Measurements from ENCODE around the gene GRM4.

The GRM4 gene

DNA sequence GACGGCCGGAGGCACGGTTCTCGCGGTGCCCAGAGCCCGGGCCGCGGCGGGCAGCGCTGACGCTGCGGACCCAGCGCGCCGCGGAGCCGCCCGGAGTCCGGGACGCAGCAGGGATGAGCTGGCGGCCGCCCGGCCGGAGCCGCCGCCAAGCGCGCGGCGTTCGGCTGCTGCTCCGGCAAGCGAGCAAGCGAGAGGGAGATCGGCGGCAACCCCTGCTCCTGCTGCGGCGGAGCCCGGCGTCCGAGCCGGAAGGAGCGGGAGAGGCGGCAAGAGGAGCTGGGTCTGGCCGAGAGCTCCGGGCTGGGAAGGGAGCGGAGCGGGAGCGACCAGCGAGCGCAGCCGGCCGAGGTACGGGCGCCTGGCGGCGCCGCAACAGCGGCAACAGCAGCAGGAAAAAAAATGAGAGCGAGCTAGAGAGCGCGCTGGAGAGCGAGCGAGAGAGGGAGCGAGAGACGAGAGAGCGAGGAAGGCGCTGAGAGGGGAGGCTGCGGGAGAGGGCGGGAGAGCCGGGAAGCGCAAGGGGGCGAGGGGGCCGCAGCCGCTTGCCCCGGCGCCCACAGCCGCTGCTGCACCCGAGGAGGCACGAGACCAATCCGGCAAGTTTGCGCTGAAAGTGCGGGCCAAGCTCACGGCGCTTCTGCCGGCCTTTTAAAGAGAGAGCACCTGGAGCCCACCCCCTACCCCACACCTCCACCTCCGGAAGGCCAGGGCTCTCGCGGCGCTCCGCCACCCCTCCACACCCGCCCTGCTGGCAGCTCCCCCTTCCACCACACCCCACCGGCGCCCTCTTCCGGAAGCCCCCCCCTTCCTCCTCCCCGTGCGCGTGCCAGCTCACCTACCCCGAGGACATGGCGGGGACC, 496 bp downstream of the GRM4 start:
- peak; percentile 66 for DNase-seq
- Mint-ChIP-seq H3K36me3 (ENCODE audit: low read depth) (no peaks in the 10 kb centered on the region), H3K4me3 (peak overlapping the region; percentile 80), H3K27me3 (ENCODE audit: low read depth, poor library complexity) (peaks cover 70% of the 10 kb centered on the region), H3K4me1 (peaks cover 81% of the 10 kb centered on the region), H3K9me3 (no peaks in the 10 kb centered on the region), H3K27ac (no peak overlapping the region)
- TF ChIP-seq, protein P1, sequence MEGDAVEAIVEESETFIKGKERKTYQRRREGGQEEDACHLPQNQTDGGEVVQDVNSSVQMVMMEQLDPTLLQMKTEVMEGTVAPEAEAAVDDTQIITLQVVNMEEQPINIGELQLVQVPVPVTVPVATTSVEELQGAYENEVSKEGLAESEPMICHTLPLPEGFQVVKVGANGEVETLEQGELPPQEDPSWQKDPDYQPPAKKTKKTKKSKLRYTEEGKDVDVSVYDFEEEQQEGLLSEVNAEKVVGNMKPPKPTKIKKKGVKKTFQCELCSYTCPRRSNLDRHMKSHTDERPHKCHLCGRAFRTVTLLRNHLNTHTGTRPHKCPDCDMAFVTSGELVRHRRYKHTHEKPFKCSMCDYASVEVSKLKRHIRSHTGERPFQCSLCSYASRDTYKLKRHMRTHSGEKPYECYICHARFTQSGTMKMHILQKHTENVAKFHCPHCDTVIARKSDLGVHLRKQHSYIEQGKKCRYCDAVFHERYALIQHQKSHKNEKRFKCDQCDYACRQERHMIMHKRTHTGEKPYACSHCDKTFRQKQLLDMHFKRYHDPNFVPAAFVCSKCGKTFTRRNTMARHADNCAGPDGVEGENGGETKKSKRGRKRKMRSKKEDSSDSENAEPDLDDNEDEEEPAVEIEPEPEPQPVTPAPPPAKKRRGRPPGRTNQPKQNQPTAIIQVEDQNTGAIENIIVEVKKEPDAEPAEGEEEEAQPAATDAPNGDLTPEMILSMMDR (IDR thresholded peaks at IDR 0.05): no peak

DNA sequence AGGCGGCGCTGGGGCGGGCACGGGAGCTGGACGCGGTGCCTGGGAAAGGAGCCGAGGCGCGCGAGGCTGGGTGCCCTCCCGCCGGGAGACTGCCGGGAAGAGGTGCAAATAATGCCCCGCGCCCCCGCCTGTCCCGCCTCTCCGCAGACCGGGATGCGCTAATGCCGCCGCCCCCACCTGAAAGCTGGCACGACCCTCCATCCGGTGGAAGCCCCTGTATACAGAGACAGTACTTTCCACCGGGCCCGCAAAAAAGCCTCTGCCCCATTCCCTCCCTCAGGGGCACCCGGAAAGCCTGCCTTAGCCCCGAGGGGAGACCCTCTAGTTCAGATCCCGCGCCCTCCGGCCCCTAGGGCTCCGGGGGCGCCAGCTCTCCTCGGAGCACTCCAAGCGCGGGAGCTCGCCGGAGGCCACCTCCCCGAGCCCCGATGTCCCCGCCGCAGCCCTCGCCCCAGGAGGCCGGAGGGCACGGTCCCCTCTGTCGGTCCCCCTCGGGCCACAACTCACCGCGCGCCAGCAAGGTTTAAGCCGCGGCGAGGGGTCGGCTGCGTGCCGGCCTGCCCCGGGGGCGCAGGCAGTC, 1.2 kb downstream of the GRM4 start:
- no peak for DNase-seq
- Mint-ChIP-seq H3K27ac (no peak overlapping the region), H3K4me3 (peak overlapping the region; percentile 70), H3K4me1 (peaks cover 81% of the 10 kb centered on the region), H3K36me3 (ENCODE audit: low read depth) (no peaks in the 10 kb centered on the region), H3K9me3 (no peaks in the 10 kb centered on the region), H3K27me3 (ENCODE audit: low read depth, poor library complexity) (peaks cover 67% of the 10 kb centered on the region)
- TF ChIP-seq, protein P1 (IDR thresholded peaks at IDR 0.05): no peak

DNA sequence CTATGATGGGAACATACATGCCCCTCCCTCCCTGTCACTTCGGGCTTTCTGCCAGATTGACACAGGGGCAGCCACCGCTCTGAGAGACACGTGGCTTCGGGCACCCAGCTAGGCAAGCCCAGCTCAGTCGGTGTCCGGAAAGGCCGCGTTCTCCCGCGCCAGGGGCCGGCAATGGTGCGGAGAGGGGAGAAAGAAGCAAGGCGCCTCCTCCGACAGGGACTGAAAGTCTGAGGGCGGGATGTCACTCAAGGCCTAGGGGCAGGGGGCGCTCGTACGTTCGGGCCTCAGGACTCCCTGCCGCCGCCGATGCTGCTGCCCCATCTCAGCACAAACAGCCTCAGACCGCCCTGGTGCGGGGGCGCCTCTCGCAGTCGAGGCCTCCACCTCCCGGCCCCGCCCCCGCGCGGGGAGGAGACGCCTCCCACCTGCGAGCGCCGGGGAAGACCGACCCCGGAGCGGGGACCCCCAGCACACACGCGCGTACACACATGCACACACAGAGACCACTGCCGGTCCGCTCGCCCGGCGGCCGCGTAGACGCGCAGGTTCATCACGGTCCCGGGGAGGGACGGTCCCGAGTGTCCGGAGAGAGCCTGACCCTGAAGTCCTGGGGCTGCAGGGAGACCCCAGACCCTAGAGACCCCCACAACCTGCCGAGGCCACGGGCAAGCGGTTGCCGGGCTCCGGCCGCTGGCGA, 1.9 kb downstream of the GRM4 start:
- H3K4me1 Mint-ChIP-seq: peaks cover 81% of the 10 kb centered on the region
- no peak overlapping the region for H3K27ac Mint-ChIP-seq
- DNase-seq: peak; percentile 84

DNA sequence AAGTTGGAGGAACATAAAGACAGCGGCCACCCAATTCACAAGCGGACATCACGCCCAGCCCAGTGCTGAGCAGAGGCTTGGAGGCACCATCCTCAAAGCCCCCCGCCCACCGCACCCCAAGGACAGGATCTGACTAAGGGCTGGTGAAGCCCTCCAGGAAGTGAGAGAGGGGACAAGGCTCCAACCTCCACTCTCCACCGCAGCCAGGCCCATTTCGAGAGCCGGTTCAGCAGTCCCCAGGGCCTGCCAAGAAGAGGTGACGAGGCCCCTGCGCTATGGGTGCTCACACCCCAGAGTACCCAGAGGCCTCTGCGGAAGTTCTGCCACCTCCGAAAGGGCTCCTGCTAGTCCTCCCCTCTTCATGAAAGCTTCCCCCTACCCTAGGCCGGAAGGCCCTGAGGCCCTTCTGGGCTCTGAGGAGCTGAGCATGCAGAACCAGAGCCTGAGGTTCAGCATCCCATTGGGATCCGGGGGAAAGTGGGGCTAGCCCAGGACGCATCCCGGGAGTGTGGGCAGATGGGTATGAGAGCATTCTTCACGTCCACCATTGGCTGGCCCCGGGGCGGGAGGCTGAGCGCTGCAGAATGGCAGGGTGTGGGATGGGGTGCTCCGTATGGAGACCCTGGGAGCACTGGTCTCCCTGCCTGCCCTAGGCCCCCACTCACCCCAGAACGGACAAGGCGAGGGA, 2.5 kb downstream of the GRM4 start:
- H3K27me3 Mint-ChIP-seq (ENCODE audit: low read depth, poor library complexity): peaks cover 79% of the 10 kb centered on the region
- H3K36me3 Mint-ChIP-seq (ENCODE audit: low read depth): no peaks in the 10 kb centered on the region
- DNase-seq: no peak
- no peaks in the 10 kb centered on the region for H3K9me3 Mint-ChIP-seq
- no peak overlapping the region for H3K27ac Mint-ChIP-seq
- peaks cover 80% of the 10 kb centered on the region for H3K4me1 Mint-ChIP-seq
- TF ChIP-seq, protein P1 (IDR thresholded peaks at IDR 0.05): no peak
- H3K4me3 Mint-ChIP-seq: peak overlapping the region; percentile 57

More for the DNA sequence above, 1.9 kb downstream of the GRM4 start:
- no peaks in the 10 kb centered on the region for H3K36me3 Mint-ChIP-seq (ENCODE audit: low read depth)
- H3K4me3 Mint-ChIP-seq: peak overlapping the region; percentile 57
- H3K9me3 Mint-ChIP-seq: no peaks in the 10 kb centered on the region
- peaks cover 73% of the 10 kb centered on the region for H3K27me3 Mint-ChIP-seq (ENCODE audit: low read depth, poor library complexity)
- TF ChIP-seq, protein P1 (IDR thresholded peaks at IDR 0.05): peak; percentile 47

DNA sequence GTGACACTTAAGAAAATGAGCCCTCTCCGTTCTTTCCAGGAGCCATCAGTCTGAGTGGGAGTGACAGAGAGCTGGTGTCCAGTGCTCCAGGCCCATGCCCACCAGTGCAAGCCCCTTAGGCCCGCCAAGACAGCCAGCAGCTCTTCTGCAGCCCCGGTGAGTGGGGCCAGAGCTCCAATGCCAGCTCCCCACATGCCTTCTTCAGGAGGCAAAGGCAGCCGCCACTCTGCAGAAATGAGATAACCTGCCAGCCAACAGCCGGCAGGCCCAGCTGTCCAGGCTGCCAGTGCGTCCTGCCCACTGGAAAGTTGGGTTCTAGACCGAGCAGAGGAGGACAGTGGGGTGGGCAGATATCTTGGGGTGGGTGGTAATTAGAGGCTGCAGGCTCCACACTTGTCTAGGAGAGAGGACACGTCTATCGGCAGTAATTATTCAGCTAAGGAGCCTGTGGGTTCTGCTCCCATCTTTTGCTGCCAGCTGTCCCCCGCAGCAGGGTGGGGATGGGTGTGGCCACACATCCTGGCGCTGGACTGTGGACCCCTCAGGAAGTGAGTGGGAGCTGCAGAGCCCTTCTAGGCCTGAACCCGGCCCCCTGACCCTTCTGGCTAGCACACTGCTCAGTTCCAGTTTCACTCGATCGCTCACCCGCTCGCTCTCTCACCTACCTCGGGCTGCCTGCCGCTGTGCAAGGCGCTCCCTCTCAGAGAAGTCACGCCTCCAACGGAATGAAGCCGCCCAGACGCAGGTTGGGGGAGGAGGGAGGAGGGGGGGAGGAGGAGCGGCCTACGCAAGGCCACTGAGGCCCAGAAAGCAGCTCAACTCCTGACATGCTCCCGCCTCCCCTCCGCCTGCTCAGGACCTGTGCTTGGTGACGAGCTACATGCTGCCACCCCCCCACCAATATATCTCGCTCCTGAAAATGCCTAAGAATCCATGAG, 3.6 kb downstream of the GRM4 start:
- Mint-ChIP-seq H3K27me3 (ENCODE audit: low read depth, poor library complexity) (peaks cover 77% of the 10 kb centered on the region), H3K4me3 (peak overlapping the region; percentile 40), H3K4me1 (peaks cover 76% of the 10 kb centered on the region), H3K27ac (no peak overlapping the region), H3K36me3 (ENCODE audit: low read depth) (no peaks in the 10 kb centered on the region), H3K9me3 (no peaks in the 10 kb centered on the region)
- peak; percentile 62 for DNase-seq
- TF ChIP-seq, protein P1 (IDR thresholded peaks at IDR 0.05): no peak

All from nephron progenitor cell (in vitro differentiated cells).